ENCODE data around the gene NCOA7.

Gene NCOA7

GRCh38 chr6:125852587-125852986 lies 61.8 kb downstream of the NCOA7 start:
- no peaks in the 10 kb centered on the region for H3K27me3 ChIP-seq (replicated peaks; ENCODE audit: control insufficient read depth, insufficient read depth, low read length)
- no peak overlapping the region for H3K4me3 ChIP-seq (replicated peaks; ENCODE audit: low read depth, low read length)
- no peaks in the 10 kb centered on the region; the same call in 1 of the 2 replicates for H3K36me3 ChIP-seq (ENCODE audit: control insufficient read depth, insufficient read depth, low read length)
- no peak for DNase-seq (ENCODE audit: extremely low read depth, insufficient read length)
- TF ChIP-seq CTCF (IDR thresholded peaks at IDR 0.05; ENCODE audit: insufficient read depth, low read length, poor library complexity, severe bottlenecking): no peak

- Histone ChIP-seq H3K4me3 (replicated peaks; ENCODE audit: low read depth, low read length) (no peak overlapping the region), H3K36me3 (ENCODE audit: control insufficient read depth, insufficient read depth, low read length) (no peaks in the 10 kb centered on the region; the same call in 1 of the 2 replicates), H3K27me3 (replicated peaks; ENCODE audit: control insufficient read depth, insufficient read depth, low read length) (no peaks in the 10 kb centered on the region)
- DNase-seq (ENCODE audit: extremely low read depth, insufficient read length): no peak
- no peak for TF ChIP-seq CTCF (IDR thresholded peaks at IDR 0.05; ENCODE audit: insufficient read depth, low read length, poor library complexity, severe bottlenecking)
These were observed 62.4 kb downstream of the NCOA7 start for GRCh38 chr6:125853168-125853567.

GRCh38 chr6:125853756-125854155 lies 63.0 kb downstream of the NCOA7 start:
- H3K4me3 ChIP-seq (replicated peaks; ENCODE audit: low read depth, low read length): no peak overlapping the region
- TF ChIP-seq CTCF (IDR thresholded peaks at IDR 0.05; ENCODE audit: insufficient read depth, low read length, poor library complexity, severe bottlenecking): no peak
- H3K27me3 ChIP-seq (replicated peaks; ENCODE audit: control insufficient read depth, insufficient read depth, low read length): no peaks in the 10 kb centered on the region
- H3K36me3 ChIP-seq (ENCODE audit: control insufficient read depth, insufficient read depth, low read length): no peaks in the 10 kb centered on the region; the same call in 1 of the 2 replicates
- DNase-seq (ENCODE audit: extremely low read depth, insufficient read length): no peak

GRCh38 chr6:125854355-125854754 lies 63.6 kb downstream of the NCOA7 start:
- DNase-seq (ENCODE audit: extremely low read depth, insufficient read length): no peak
- H3K4me3 ChIP-seq (replicated peaks; ENCODE audit: low read depth, low read length): no peak overlapping the region
- no peaks in the 10 kb centered on the region; the same call in 1 of the 2 replicates for H3K36me3 ChIP-seq (ENCODE audit: control insufficient read depth, insufficient read depth, low read length)
- TF ChIP-seq CTCF (IDR thresholded peaks at IDR 0.05; ENCODE audit: insufficient read depth, low read length, poor library complexity, severe bottlenecking): no peak
- H3K27me3 ChIP-seq (replicated peaks; ENCODE audit: control insufficient read depth, insufficient read depth, low read length): no peaks in the 10 kb centered on the region

- no peak for DNase-seq (ENCODE audit: extremely low read depth, insufficient read length)
- H3K36me3 ChIP-seq (ENCODE audit: control insufficient read depth, insufficient read depth, low read length): no peaks in the 10 kb centered on the region; the same call in 1 of the 2 replicates
- TF ChIP-seq CTCF (IDR thresholded peaks at IDR 0.05; ENCODE audit: insufficient read depth, low read length, poor library complexity, severe bottlenecking): no peak
- H3K27me3 ChIP-seq (replicated peaks; ENCODE audit: control insufficient read depth, insufficient read depth, low read length): no peaks in the 10 kb centered on the region
- H3K4me3 ChIP-seq (replicated peaks; ENCODE audit: low read depth, low read length): no peak overlapping the region
These were observed 65.0 kb downstream of the NCOA7 start for GRCh38 chr6:125855783-125856182.

- H3K36me3 ChIP-seq (ENCODE audit: control insufficient read depth, insufficient read depth, low read length): no peaks in the 10 kb centered on the region; the same call in 1 of the 2 replicates
- no peak overlapping the region for H3K4me3 ChIP-seq (replicated peaks; ENCODE audit: low read depth, low read length)
- H3K27me3 ChIP-seq (replicated peaks; ENCODE audit: control insufficient read depth, insufficient read depth, low read length): no peaks in the 10 kb centered on the region
- DNase-seq (ENCODE audit: extremely low read depth, insufficient read length): no peak
- no peak for TF ChIP-seq CTCF (IDR thresholded peaks at IDR 0.05; ENCODE audit: insufficient read depth, low read length, poor library complexity, severe bottlenecking)
These were observed 67.1 kb downstream of the NCOA7 start for GRCh38 chr6:125857846-125858245.
